KMS-11 (cell line): ENCODE results near the gene ADRB1.

ENCODE experiments used
- H2AFZ ChIP-seq: fragments of 200-600 bp; sonication (generic); 2 replicates; pipeline ENCODE4 v1.6.1; 2016; ENCODE audit warnings: antibody characterized with exemption, mixed run types, low read depth
- H3K27ac ChIP-seq: fragments of 200-600 bp; sonication (generic); 2 replicates; pipeline ENCODE4 v1.6.1; 2016; ENCODE audit warnings: mild to moderate bottlenecking, mixed run types
- H3K27me3 ChIP-seq: fragments of 200-600 bp; sonication (generic); 2 replicates; pipeline ENCODE4 v1.6.1; 2017; ENCODE audit warnings: mild to moderate bottlenecking, low read depth, mixed run types, moderate library complexity; ENCODE audit not compliant: insufficient read depth
- H3K36me3 ChIP-seq: fragments of 200-600 bp; sonication (generic); 2 replicates; pipeline ENCODE4 v1.6.1; 2017; ENCODE audit warnings: mild to moderate bottlenecking, mixed run types; ENCODE audit not compliant: insufficient read depth
- H3K4me1 ChIP-seq: fragments of 200-600 bp; sonication (generic); 2 replicates; pipeline ENCODE4 v1.6.1; 2016; ENCODE audit warnings: mild to moderate bottlenecking, low read depth, mixed run types; ENCODE audit not compliant: poor library complexity, severe bottlenecking
- H3K4me2 ChIP-seq: fragments of 200-600 bp; sonication (generic); 2 replicates; pipeline ENCODE4 v1.7.0; 2016; ENCODE audit warnings: mild to moderate bottlenecking, mixed run types
- H3K4me3 ChIP-seq: fragments of 200-600 bp; sonication (generic); IDR thresholded peaks from 2 replicates; pipeline ENCODE4 v1.6.1; 2017; ENCODE audit warnings: low read depth, low read length, mixed read lengths; ENCODE audit not compliant: insufficient read depth
- H3K79me2 ChIP-seq: fragments of 200-600 bp; sonication (generic); 2 replicates; pipeline ENCODE4 v1.6.1; 2016; ENCODE audit warnings: low read depth, mixed run types; ENCODE audit not compliant: insufficient read depth
- H3K9ac ChIP-seq: fragments of 200-600 bp; sonication (generic); 2 replicates; pipeline ENCODE4 v1.6.1; 2016; ENCODE audit warnings: mild to moderate bottlenecking, mixed run types
- H4K20me1 ChIP-seq: fragments of 200-600 bp; sonication (generic); 2 replicates; pipeline ENCODE4 v1.6.1; 2016; ENCODE audit warnings: mild to moderate bottlenecking, mixed run types; ENCODE audit not compliant: insufficient read depth
- CTCF ChIP-seq: fragments of 200-600 bp; sonication (generic); conservative IDR thresholded peaks from 2 replicates; pipeline ENCODE4 v1.6.1; 2017; ENCODE audit warnings: low read depth, mild to moderate bottlenecking, antibody characterized with exemption, low read length, moderate library complexity, mixed read lengths

Gene ADRB1

GRCh38 chr10:114078346-114078745 lies 34.7 kb downstream of the ADRB1 start:
- Histone ChIP-seq H3K4me3 (no peak overlapping the region), H3K79me2 (no peaks in the 10 kb centered on the region), H2AFZ (no peak overlapping the region), H3K36me3 (no peaks in the 10 kb centered on the region), H3K9ac (no peak overlapping the region), H3K4me1 (no peaks in the 10 kb centered on the region), H3K27me3 (no peaks in the 10 kb centered on the region), H4K20me1 (no peaks in the 10 kb centered on the region), H3K4me2 (no peak overlapping the region), H3K27ac (no peak overlapping the region)
- no peak for TF ChIP-seq CTCF

GRCh38 chr10:114079421-114079820 lies 35.8 kb downstream of the ADRB1 start:
- Histone ChIP-seq H3K79me2 (no peaks in the 10 kb centered on the region), H3K4me3 (no peak overlapping the region), H3K4me1 (no peaks in the 10 kb centered on the region), H3K4me2 (no peak overlapping the region), H3K36me3 (no peaks in the 10 kb centered on the region), H3K9ac (no peak overlapping the region), H3K27ac (no peak overlapping the region), H3K27me3 (no peaks in the 10 kb centered on the region), H4K20me1 (no peaks in the 10 kb centered on the region), H2AFZ (no peak overlapping the region)
- no peak for TF ChIP-seq CTCF

GRCh38 chr10:114081911-114082583 lies 38.4 kb downstream of the ADRB1 start:
- Histone ChIP-seq H3K4me3 (no peak overlapping the region), H3K27me3 (no peaks in the 10 kb centered on the region), H3K4me2 (no peak overlapping the region), H3K36me3 (no peaks in the 10 kb centered on the region), H3K4me1 (no peaks in the 10 kb centered on the region), H3K27ac (no peak overlapping the region), H3K79me2 (no peaks in the 10 kb centered on the region), H3K9ac (no peak overlapping the region), H2AFZ (no peak overlapping the region), H4K20me1 (no peaks in the 10 kb centered on the region)
- TF ChIP-seq CTCF: no peak

- no peak overlapping the region for H2AFZ ChIP-seq
- no peak overlapping the region for H3K4me2 ChIP-seq
- no peaks in the 10 kb centered on the region for H3K79me2 ChIP-seq
Observed at GRCh38 chr10:114083040-114083439, 39.4 kb downstream of the ADRB1 start.

More at GRCh38 chr10:114083040-114083439, 39.4 kb downstream of the ADRB1 start:
- Histone ChIP-seq H3K27me3 (no peaks in the 10 kb centered on the region), H3K4me1 (no peaks in the 10 kb centered on the region), H3K36me3 (no peaks in the 10 kb centered on the region), H3K4me3 (no peak overlapping the region), H3K9ac (no peak overlapping the region), H4K20me1 (no peaks in the 10 kb centered on the region), H3K27ac (no peak overlapping the region)
- TF ChIP-seq CTCF: no peak
